HepG2 (cell line): ENCODE data around the gene MRPS10. TPM values are rescaled to one million over a fixed set of nuclear protein-coding genes. Genes with fewer than 3 reads are reported as not detected.

Experiments used
- AHR ChIP-seq: IDR thresholded peaks from 2 replicates; pipeline ENCODE4 v1.6.1; 2018; ENCODE audit warnings: missing genetic modification reagents, missing compliant biosample characterization
- CAMTA2 ChIP-seq: sonication (generic); formaldehyde crosslinking; IDR thresholded peaks from 2 replicates; pipeline ENCODE4 v1.4.0; 2020; ENCODE audit warnings: mild to moderate bottlenecking, missing genetic modification reagents, borderline replicate concordance
- CBFB ChIP-seq: sonication (generic); formaldehyde crosslinking; IDR thresholded peaks from 2 replicates; pipeline ENCODE4 v1.4.0; 2020; ENCODE audit warnings: missing genetic modification reagents
- CHD2 ChIP-seq: IDR thresholded peaks from 2 replicates; pipeline ENCODE4 v1.6.1; 2011; ENCODE audit warnings: low read depth, low read length, improper control_type of control experiment
- HCFC1 ChIP-seq: fragments of 150-350 bp; IDR thresholded peaks from 2 replicates; pipeline ENCODE4 v1.6.1; 2014; ENCODE audit warnings: low read depth, low read length
- HMG20A ChIP-seq: IDR thresholded peaks from 2 replicates; pipeline ENCODE4 v1.6.1; 2016; ENCODE audit warnings: borderline replicate concordance
- HOXA3 ChIP-seq: sonication (generic); formaldehyde crosslinking; IDR thresholded peaks from 2 replicates; pipeline ENCODE4 v1.5.0; 2020; ENCODE audit warnings: missing genetic modification reagents
- NFKB2 ChIP-seq: sonication (generic); formaldehyde crosslinking; IDR thresholded peaks from 2 replicates; pipeline ENCODE4 v1.4.0; 2020; ENCODE audit warnings: missing genetic modification reagents, borderline replicate concordance
- ONECUT2 ChIP-seq: sonication (generic); formaldehyde crosslinking; IDR thresholded peaks from 2 replicates; pipeline ENCODE4 v1.4.0; 2020; ENCODE audit warnings: missing genetic modification reagents
- STAG1 ChIP-seq: sonication (generic); formaldehyde crosslinking; IDR thresholded peaks from 2 replicates; pipeline ENCODE4 v1.4.0; 2020; ENCODE audit warnings: missing genetic modification reagents
- TBX3 ChIP-seq: fragments of 450-650 bp; IDR thresholded peaks from 2 replicates; pipeline ENCODE4 v1.6.1; 2017; ENCODE audit warnings: antibody characterized with exemption, mild to moderate bottlenecking, inconsistent platforms, borderline replicate concordance
- ZBTB7B ChIP-seq: sonication (generic); formaldehyde crosslinking; IDR thresholded peaks from 2 replicates; pipeline ENCODE4 v1.4.0; 2020; ENCODE audit warnings: missing genetic modification reagents
- ZNF234 ChIP-seq: sonication (generic); formaldehyde crosslinking; conservative IDR thresholded peaks from 2 replicates; pipeline ENCODE4 v1.5.1; 2020; ENCODE audit warnings: mild to moderate bottlenecking, missing genetic modification reagents
- ZNF331 ChIP-seq: sonication (generic); formaldehyde crosslinking; IDR thresholded peaks from 2 replicates; pipeline ENCODE4 v1.4.0; 2020; ENCODE audit warnings: missing genetic modification reagents
- ZNF598 ChIP-seq: sonication (generic); formaldehyde crosslinking; IDR thresholded peaks from 2 replicates; pipeline ENCODE4 v1.5.1; 2020; ENCODE audit warnings: mild to moderate bottlenecking, missing genetic modification reagents, borderline replicate concordance
- ZNF781 ChIP-seq: sonication (generic); formaldehyde crosslinking; IDR thresholded peaks from 2 replicates; pipeline ENCODE4 v1.5.1; 2020; ENCODE audit warnings: borderline replicate concordance, mild to moderate bottlenecking, missing genetic modification reagents; ENCODE audit errors: not compliant biosample characterization
- ZNF83 ChIP-seq: sonication (generic); formaldehyde crosslinking; IDR thresholded peaks from 2 replicates; pipeline ENCODE4 v1.4.0; 2020; ENCODE audit warnings: missing genetic modification reagents, mild to moderate bottlenecking, borderline replicate concordance
- polyA plus RNA-seq, 8 experiments: library from polyadenylated mRNA; depleted of rRNA in 3 of 8; stranded (reverse) in 7 of 8; unstranded in 1 of 8; fragments of >200 nt; fragmentation: Illumina TruSeq in 4 of 8; extraction: Trizol in 4 of 8; gene quantifications; 2 replicates each; pipeline versions ENCODE4 v1.2.1 to v1.2.3, GENCODE V29; 2011 to 2016; ENCODE audit warnings: low read depth in 4 of 8, missing spikeins in 1 of 8, mixed read lengths in 1 of 8; ENCODE audit not compliant: insufficient read depth in 1 of 8
- total RNA-seq, 5 experiments: library from RNA; depleted of rRNA; stranded (reverse); fragments of >200 nt; fragmentation: Illumina TruSeq; extraction: Trizol; gene quantifications; 2 replicates each; pipeline ENCODE4 v1.2.3, GENCODE V29; 2016; ENCODE audit warnings: low read depth in 1 of 5
- TF ChIP-seq, protein P1 (sequence below): IDR thresholded peaks from 2 replicates; pipeline ENCODE4 v1.6.1; 2016
- TF ChIP-seq, protein P2 (sequence below): conservative IDR thresholded peaks from 2 replicates; pipeline ENCODE4 v1.6.1; 2018; ENCODE audit warnings: missing genetic modification reagents
- TF ChIP-seq, protein P3 (sequence below): sonication (generic); formaldehyde crosslinking; conservative IDR thresholded peaks from 2 replicates; pipeline ENCODE4 v1.8.1; 2023; ENCODE audit warnings: missing genetic modification reagents

MRPS10 gene
- total and polyA plus RNA-seq, 2 of the 13 experiments (the other 11 are each of a cell fraction or from before 2014, with no cell fraction given): 31.7 to 54.6 TPM

- TF ChIP-seq, protein P1, sequence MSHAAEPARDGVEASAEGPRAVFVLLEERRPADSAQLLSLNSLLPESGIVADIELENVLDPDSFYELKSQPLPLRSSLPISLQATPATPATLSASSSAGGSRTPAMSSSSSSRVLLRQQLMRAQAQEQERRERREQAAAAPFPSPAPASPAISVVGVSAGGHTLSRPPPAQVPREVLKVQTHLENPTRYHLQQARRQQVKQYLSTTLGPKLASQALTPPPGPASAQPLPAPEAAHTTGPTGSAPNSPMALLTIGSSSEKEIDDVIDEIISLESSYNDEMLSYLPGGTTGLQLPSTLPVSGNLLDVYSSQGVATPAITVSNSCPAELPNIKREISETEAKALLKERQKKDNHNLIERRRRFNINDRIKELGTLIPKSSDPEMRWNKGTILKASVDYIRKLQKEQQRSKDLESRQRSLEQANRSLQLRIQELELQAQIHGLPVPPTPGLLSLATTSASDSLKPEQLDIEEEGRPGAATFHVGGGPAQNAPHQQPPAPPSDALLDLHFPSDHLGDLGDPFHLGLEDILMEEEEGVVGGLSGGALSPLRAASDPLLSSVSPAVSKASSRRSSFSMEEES (CRISPR knock-in tag): no peak
- 0 out of 2 replicates have a peak, but pooled peaks have one; percentile 28 for TF ChIP-seq CAMTA2 (CRISPR knock-in tag)
- no peak for TF ChIP-seq ONECUT2 (CRISPR knock-in tag)
- TF ChIP-seq HMG20A (CRISPR knock-in tag): peak; percentile 79; the same call in 1 of the 2 replicates
- 0 out of 2 replicates have a peak, but pooled peaks have one; percentile 6 for TF ChIP-seq TBX3
- TF ChIP-seq, protein P2, sequence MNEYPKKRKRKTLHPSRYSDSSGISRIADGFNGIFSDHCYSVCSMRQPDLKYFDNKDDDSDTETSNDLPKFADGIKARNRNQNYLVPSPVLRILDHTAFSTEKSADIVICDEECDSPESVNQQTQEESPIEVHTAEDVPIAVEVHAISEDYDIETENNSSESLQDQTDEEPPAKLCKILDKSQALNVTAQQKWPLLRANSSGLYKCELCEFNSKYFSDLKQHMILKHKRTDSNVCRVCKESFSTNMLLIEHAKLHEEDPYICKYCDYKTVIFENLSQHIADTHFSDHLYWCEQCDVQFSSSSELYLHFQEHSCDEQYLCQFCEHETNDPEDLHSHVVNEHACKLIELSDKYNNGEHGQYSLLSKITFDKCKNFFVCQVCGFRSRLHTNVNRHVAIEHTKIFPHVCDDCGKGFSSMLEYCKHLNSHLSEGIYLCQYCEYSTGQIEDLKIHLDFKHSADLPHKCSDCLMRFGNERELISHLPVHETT (CRISPR knock-in tag): no peak
- 0 out of 2 replicates have a peak, but pooled peaks have one; percentile 21 for TF ChIP-seq ZNF331 (CRISPR knock-in tag)
- 0 out of 2 replicates have a peak, but pooled peaks have one; percentile 15 for TF ChIP-seq HCFC1
- TF ChIP-seq CHD2: no peak
- TF ChIP-seq, protein P3, sequence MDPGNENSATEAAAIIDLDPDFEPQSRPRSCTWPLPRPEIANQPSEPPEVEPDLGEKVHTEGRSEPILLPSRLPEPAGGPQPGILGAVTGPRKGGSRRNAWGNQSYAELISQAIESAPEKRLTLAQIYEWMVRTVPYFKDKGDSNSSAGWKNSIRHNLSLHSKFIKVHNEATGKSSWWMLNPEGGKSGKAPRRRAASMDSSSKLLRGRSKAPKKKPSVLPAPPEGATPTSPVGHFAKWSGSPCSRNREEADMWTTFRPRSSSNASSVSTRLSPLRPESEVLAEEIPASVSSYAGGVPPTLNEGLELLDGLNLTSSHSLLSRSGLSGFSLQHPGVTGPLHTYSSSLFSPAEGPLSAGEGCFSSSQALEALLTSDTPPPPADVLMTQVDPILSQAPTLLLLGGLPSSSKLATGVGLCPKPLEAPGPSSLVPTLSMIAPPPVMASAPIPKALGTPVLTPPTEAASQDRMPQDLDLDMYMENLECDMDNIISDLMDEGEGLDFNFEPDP (CRISPR knock-in tag): no peak
- TF ChIP-seq ZNF234 (CRISPR knock-in tag): no peak
- TF ChIP-seq AHR (CRISPR knock-in tag): no peak
- 0 out of 2 replicates have a peak, but pooled peaks have one; percentile 18 for TF ChIP-seq STAG1 (CRISPR knock-in tag)
- peak; percentile 34; the same call in 1 of the 2 replicates for TF ChIP-seq ZBTB7B (CRISPR knock-in tag)
- no peak for TF ChIP-seq ZNF598
- no peak for TF ChIP-seq CBFB (CRISPR knock-in tag)
- no peak for TF ChIP-seq ZNF781 (CRISPR knock-in tag)
- TF ChIP-seq NFKB2: no peak
- TF ChIP-seq HOXA3 (CRISPR knock-in tag): peak; percentile 54; the same call in 1 of the 2 replicates
- TF ChIP-seq ZNF83 (CRISPR knock-in tag): no peak
Measured at GRCh38 chr6:42197555-42198362, 19.9 kb downstream of the MRPS10 start (continued).
